IMR-90 (cell line): ENCODE results near the gene CYP46A1.

Source experiments
- BHLHE40 ChIP-seq: fragments of 150-350 bp; IDR thresholded peaks from 2 replicates; pipeline ENCODE4 v1.6.1; 2016; ENCODE audit warnings: mild to moderate bottlenecking, low read depth, low read length
- CEBPB ChIP-seq: IDR thresholded peaks from 2 replicates; pipeline ENCODE4 v1.6.1; 2012; ENCODE audit warnings: low read depth, low read length, improper control_type of control experiment
- CTCF ChIP-seq: conservative IDR thresholded peaks from 2 replicates; pipeline ENCODE4 v1.5.1; 2012; ENCODE audit warnings: mild to moderate bottlenecking, low read depth, low read length, improper control_type of control experiment
- FOS ChIP-seq: fragments of 150-350 bp; IDR thresholded peaks from 2 replicates; pipeline ENCODE4 v1.6.1; 2016; ENCODE audit warnings: low read depth, low read length
- MAFK ChIP-seq: IDR thresholded peaks from 2 replicates; pipeline ENCODE4 v1.6.1; 2012; ENCODE audit warnings: low read depth, low read length, improper control_type of control experiment
- MAZ ChIP-seq: IDR thresholded peaks from 2 replicates; pipeline ENCODE4 v1.6.1; 2012; ENCODE audit warnings: low read depth, mild to moderate bottlenecking, low read length, improper control_type of control experiment, moderate library complexity, borderline replicate concordance
- MXI1 ChIP-seq: IDR thresholded peaks from 2 replicates; pipeline ENCODE4 v1.6.1; 2012; ENCODE audit warnings: low read depth, mild to moderate bottlenecking, low read length, moderate library complexity, borderline replicate concordance
- POLR2A ChIP-seq: IDR thresholded peaks from 2 replicates; pipeline ENCODE4 v1.6.1; 2012; ENCODE audit warnings: mild to moderate bottlenecking, low read depth, low read length
- RAD21 ChIP-seq: IDR thresholded peaks from 2 replicates; pipeline ENCODE4 v1.6.1; 2012; ENCODE audit warnings: low read length, improper control_type of control experiment
- RCOR1 ChIP-seq: IDR thresholded peaks from 2 replicates; pipeline ENCODE4 v1.6.1; 2012; ENCODE audit warnings: mild to moderate bottlenecking, low read length, improper control_type of control experiment; ENCODE audit not compliant: insufficient replicate concordance
- SMC3 ChIP-seq: fragments of 150-350 bp; IDR thresholded peaks from 2 replicates; pipeline ENCODE4 v1.6.1; 2016; ENCODE audit warnings: low read depth, mild to moderate bottlenecking, antibody characterized with exemption, low read length, moderate library complexity
- USF2 ChIP-seq: fragments of 150-350 bp; IDR thresholded peaks from 2 replicates; pipeline ENCODE4 v1.6.1; 2017; ENCODE audit warnings: mild to moderate bottlenecking, antibody characterized with exemption, low read length, low read depth

- TF ChIP-seq CTCF (no peak), POLR2A (no peak), RCOR1 (no peak), CEBPB (no peak), BHLHE40 (no peak), MXI1 (no peak), MAFK (no peak), RAD21 (no peak), MAZ (no peak), FOS (no peak), SMC3 (no peak), USF2 (no peak)
Measured at GRCh38 chr14:99707921-99708320, 23.8 kb downstream of the CYP46A1 start.
